SU-DHL-6 (cell line): Measurements from ENCODE around the gene KAZN.

ENCODE experiments used
- H2AFZ ChIP-seq: fragments of 200-600 bp; sonication (generic); 2 replicates; pipeline ENCODE4 v1.6.1; 2014; ENCODE audit warnings: low read depth, mild to moderate bottlenecking, moderate library complexity, mixed read lengths, antibody characterized with exemption, low read length; ENCODE audit not compliant: severe bottlenecking
- H3F3A ChIP-seq: fragments of 200-600 bp; shearing (Covaris generic); 2 replicates; pipeline ENCODE4 v1.6.0; 2016; ENCODE audit warnings: antibody characterized with exemption, mild to moderate bottlenecking; ENCODE audit not compliant: insufficient read depth
- H3K27ac ChIP-seq: fragments of 200-600 bp; sonication (generic); 2 replicates; pipeline ENCODE4 v1.5.1; 2016; ENCODE audit warnings: low read depth, mild to moderate bottlenecking, low read length, moderate library complexity, mixed read lengths
- H3K27me3 ChIP-seq: fragments of 200-600 bp; sonication (generic), shearing (Covaris generic); 2 replicates; pipeline ENCODE4 v1.6.0; 2014; ENCODE audit warnings: mild to moderate bottlenecking, low read length
- H3K36me3 ChIP-seq: fragments of 200-600 bp; sonication (generic); 2 replicates; pipeline ENCODE4 v1.6.1; 2014; ENCODE audit warnings: mild to moderate bottlenecking, low read length, mixed read lengths
- H3K4me2 ChIP-seq: fragments of 300-600, 200-600 bp; shearing (Covaris generic), sonication (generic); 2 replicates; pipeline ENCODE4 v1.6.0; 2014; ENCODE audit warnings: low read length, low read depth, mild to moderate bottlenecking; ENCODE audit not compliant: poor library complexity, severe bottlenecking
- H3K4me3 ChIP-seq: fragments of 200-600 bp; sonication (generic); 2 replicates; pipeline ENCODE4 v1.5.1; 2014; ENCODE audit warnings: antibody characterized with exemption, low read length, mild to moderate bottlenecking, mixed read lengths; ENCODE audit not compliant: insufficient read depth, poor library complexity, severe bottlenecking
- H3K79me2 ChIP-seq: fragments of 200-600 bp; sonication (generic); 2 replicates; pipeline ENCODE4 v1.6.1; 2014; ENCODE audit warnings: mild to moderate bottlenecking, low read length, moderate library complexity; ENCODE audit not compliant: insufficient read depth
- H3K9ac ChIP-seq: fragments of 200-600 bp; sonication (generic); 2 replicates; pipeline ENCODE4 v1.7.0; 2014; ENCODE audit warnings: mild to moderate bottlenecking, low read length
- H3K9me2 ChIP-seq: fragments of 200-600 bp; sonication (generic); replicated peaks from 2 replicates; pipeline ENCODE4 v1.6.1; 2014; ENCODE audit warnings: low read length; ENCODE audit not compliant: insufficient read depth
- H3K9me3 ChIP-seq: fragments of 200-600 bp; sonication (generic); 2 replicates; pipeline ENCODE4 v1.6.1; 2014; ENCODE audit warnings: low read length, mixed read lengths; ENCODE audit not compliant: insufficient read depth
- H4K20me1 ChIP-seq: fragments of 200-600 bp; sonication (generic); 2 replicates; pipeline ENCODE4 v1.6.1; 2014; ENCODE audit warnings: low read depth, mild to moderate bottlenecking, antibody characterized with exemption, low read length, moderate library complexity, mixed read lengths
- EZH2phosphoT487 ChIP-seq: fragments of 200-600 bp; sonication (generic), shearing (Covaris generic); conservative IDR thresholded peaks from 2 replicates; pipeline ENCODE4 v1.6.1; 2018; ENCODE audit warnings: mild to moderate bottlenecking, antibody characterized with exemption, low read length, moderate library complexity, mixed read lengths
- TF ChIP-seq, protein P1 (sequence below): fragments of 200-600 bp; sonication (generic); IDR thresholded peaks from one replicate; pipeline ENCODE4 v1.5.1; 2017; ENCODE audit warnings: antibody characterized with exemption, mild to moderate bottlenecking, low read length, moderate library complexity; ENCODE audit not compliant: insufficient read depth, poor library complexity, severe bottlenecking

KAZN gene

DNA sequence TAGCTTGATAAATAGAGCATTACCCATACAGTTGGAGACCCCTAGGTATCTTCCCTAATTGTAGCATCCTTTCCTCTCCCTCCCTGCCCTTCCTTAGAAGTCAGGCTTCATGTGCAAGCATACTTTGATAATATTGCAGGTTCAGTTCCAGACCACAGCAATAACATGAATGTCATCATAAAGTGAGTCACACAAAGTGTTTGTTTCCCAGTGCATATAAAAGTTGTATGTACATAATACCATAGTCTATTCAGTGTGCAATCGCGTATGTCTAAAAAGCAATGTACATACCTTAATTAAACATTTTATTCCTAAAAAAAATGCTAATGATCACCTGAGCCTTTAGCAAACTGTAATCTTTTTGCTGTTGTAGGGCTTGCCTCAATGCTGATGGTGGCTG, 33.4 kb upstream of the KAZN start:
- TF ChIP-seq, protein P1, sequence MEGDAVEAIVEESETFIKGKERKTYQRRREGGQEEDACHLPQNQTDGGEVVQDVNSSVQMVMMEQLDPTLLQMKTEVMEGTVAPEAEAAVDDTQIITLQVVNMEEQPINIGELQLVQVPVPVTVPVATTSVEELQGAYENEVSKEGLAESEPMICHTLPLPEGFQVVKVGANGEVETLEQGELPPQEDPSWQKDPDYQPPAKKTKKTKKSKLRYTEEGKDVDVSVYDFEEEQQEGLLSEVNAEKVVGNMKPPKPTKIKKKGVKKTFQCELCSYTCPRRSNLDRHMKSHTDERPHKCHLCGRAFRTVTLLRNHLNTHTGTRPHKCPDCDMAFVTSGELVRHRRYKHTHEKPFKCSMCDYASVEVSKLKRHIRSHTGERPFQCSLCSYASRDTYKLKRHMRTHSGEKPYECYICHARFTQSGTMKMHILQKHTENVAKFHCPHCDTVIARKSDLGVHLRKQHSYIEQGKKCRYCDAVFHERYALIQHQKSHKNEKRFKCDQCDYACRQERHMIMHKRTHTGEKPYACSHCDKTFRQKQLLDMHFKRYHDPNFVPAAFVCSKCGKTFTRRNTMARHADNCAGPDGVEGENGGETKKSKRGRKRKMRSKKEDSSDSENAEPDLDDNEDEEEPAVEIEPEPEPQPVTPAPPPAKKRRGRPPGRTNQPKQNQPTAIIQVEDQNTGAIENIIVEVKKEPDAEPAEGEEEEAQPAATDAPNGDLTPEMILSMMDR: no peak
- no peak for TF ChIP-seq EZH2phosphoT487
- no peaks in the 10 kb centered on the region for H3K9me2 ChIP-seq

DNA sequence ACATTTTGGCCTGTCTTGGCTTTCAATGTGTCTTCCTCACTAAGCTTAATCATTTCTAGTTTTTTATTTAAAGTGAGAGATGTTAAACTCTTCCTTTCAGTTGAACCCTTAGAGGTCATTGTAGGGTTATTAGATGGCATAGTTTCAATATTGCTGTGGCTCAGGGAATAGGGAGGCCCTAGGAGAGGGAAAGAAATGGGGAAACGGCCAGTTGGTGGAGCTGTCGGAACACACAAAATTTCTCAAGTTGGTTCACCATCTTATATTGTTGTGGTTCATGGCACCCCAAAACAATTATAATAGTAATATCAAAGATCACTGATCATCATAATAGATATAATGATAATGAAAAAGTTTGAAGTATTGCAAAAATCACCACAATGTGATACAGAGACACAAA, 31.4 kb upstream of the KAZN start:
- H3K27me3 ChIP-seq: no peaks in the 10 kb centered on the region
- no peaks in the 10 kb centered on the region for H3F3A ChIP-seq
- H4K20me1 ChIP-seq: no peaks in the 10 kb centered on the region
- no peak for TF ChIP-seq EZH2phosphoT487
- TF ChIP-seq, protein P1: no peak
- H3K4me2 ChIP-seq: no peak overlapping the region
- H3K4me3 ChIP-seq: no peak overlapping the region
- H3K27ac ChIP-seq: no peak overlapping the region
- H3K79me2 ChIP-seq: no peaks in the 10 kb centered on the region
- no peaks in the 10 kb centered on the region for H3K9me3 ChIP-seq
- H2AFZ ChIP-seq: no peak overlapping the region
- no peaks in the 10 kb centered on the region for H3K9me2 ChIP-seq
- no peaks in the 10 kb centered on the region for H3K36me3 ChIP-seq
- H3K9ac ChIP-seq: no peak overlapping the region

More for the DNA sequence above, 33.4 kb upstream of the KAZN start:
- no peaks in the 10 kb centered on the region for H3K27me3 ChIP-seq
- no peaks in the 10 kb centered on the region for H3F3A ChIP-seq
- H3K9ac ChIP-seq: no peak overlapping the region
- no peaks in the 10 kb centered on the region for H3K79me2 ChIP-seq
- H3K4me2 ChIP-seq: no peak overlapping the region
- no peaks in the 10 kb centered on the region for H3K36me3 ChIP-seq
- H3K9me3 ChIP-seq: no peaks in the 10 kb centered on the region
- H3K4me3 ChIP-seq: no peak overlapping the region
- H4K20me1 ChIP-seq: no peaks in the 10 kb centered on the region
- no peak overlapping the region for H2AFZ ChIP-seq
- no peak overlapping the region for H3K27ac ChIP-seq

DNA sequence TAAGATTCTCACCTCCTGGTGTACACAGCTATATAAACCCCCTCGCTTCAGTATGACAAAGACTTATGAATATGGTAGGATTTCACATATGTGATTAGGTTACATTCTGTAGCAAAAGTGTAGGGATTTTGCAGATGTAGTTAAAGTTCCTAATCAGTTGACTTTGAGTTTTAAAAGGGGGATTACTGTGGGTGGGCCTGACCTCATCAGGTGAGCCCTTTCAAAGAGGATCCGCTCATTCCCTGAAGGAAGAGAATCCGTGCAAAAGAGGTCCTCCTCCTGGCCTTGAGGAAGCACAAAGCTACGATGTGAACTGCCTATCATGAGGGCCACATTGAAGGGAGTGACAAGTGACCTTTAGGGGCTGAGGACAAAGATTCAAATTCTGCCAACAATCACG, 30.6 kb upstream of the KAZN start:
- H3K4me2 ChIP-seq: no peak overlapping the region
- no peak overlapping the region for H3K4me3 ChIP-seq
- H3K27me3 ChIP-seq: no peaks in the 10 kb centered on the region

More for the DNA sequence above, 30.6 kb upstream of the KAZN start:
- H4K20me1 ChIP-seq: no peaks in the 10 kb centered on the region
- no peak overlapping the region for H3K9ac ChIP-seq
- no peaks in the 10 kb centered on the region for H3K36me3 ChIP-seq
- no peaks in the 10 kb centered on the region for H3F3A ChIP-seq
- no peak for TF ChIP-seq EZH2phosphoT487
- TF ChIP-seq, protein P1: no peak
- H3K9me2 ChIP-seq: no peaks in the 10 kb centered on the region
- H2AFZ ChIP-seq: no peak overlapping the region
- no peaks in the 10 kb centered on the region for H3K79me2 ChIP-seq
- no peak overlapping the region for H3K27ac ChIP-seq
- H3K9me3 ChIP-seq: no peaks in the 10 kb centered on the region
